ENCODE results near the gene STIP1. TPM values are rescaled to one million over a fixed set of nuclear protein-coding genes. Genes with fewer than 3 reads are reported as not detected.

STIP1 gene
- polyA plus RNA-seq, 1 experiment: 139 TPM

GRCh38 chr11:64218628-64219353 is 32.8 kb downstream of the STIP1 start:
- Histone ChIP-seq H3K27me3 (ENCODE audit: control insufficient read depth, insufficient read depth, low read length) (no peaks in the 10 kb centered on the region), H3K4me3 (ENCODE audit: low read depth, low read length) (no peak overlapping the region), H3K36me3 (ENCODE audit: control insufficient read depth, insufficient read depth, low read length) (peaks cover 11% of the 10 kb centered on the region)
- DNase-seq (ENCODE audit: low read depth): no peak
- POLR2A ChIA-PET: interaction anchor here (0.6 kb wide), 1 partner anchor 37 kb away, joined by 3 read pairs; no protein-coding TSS in a partner anchor
- TF ChIP-seq CTCF (IDR thresholded peaks at IDR 0.05; ENCODE audit: insufficient read depth, low read depth, low read length): no peak
- CTCF ChIA-PET: interaction anchor here (1.4 to 5.2 kb wide), 3 partner anchors 8 to 33 kb away, joined by 4 to 26 read pairs (median 6); partner anchors contain the start of genes FERMT3 and PLCB3

GRCh38 chr11:64219354-64219684 is 33.3 kb downstream of the STIP1 start:
- Histone ChIP-seq H3K36me3 (ENCODE audit: control insufficient read depth, insufficient read depth, low read length) (peaks cover 15% of the 10 kb centered on the region), H3K27me3 (ENCODE audit: control insufficient read depth, insufficient read depth, low read length) (no peaks in the 10 kb centered on the region), H3K4me3 (ENCODE audit: low read depth, low read length) (no peak overlapping the region)
- TF ChIP-seq CTCF (IDR thresholded peaks at IDR 0.05; ENCODE audit: insufficient read depth, low read depth, low read length): no peak
- POLR2A ChIA-PET: no interaction called here
- CTCF ChIA-PET: no interaction called here
- no peak for DNase-seq (ENCODE audit: low read depth)

- DNase-seq (ENCODE audit: low read depth): no peak
- CTCF ChIA-PET: no interaction called here
- Histone ChIP-seq H3K27me3 (ENCODE audit: control insufficient read depth, insufficient read depth, low read length) (no peaks in the 10 kb centered on the region), H3K36me3 (ENCODE audit: control insufficient read depth, insufficient read depth, low read length) (peaks cover 17% of the 10 kb centered on the region), H3K4me3 (ENCODE audit: low read depth, low read length) (no peak overlapping the region)
- POLR2A ChIA-PET: no interaction called here
- TF ChIP-seq CTCF (IDR thresholded peaks at IDR 0.05; ENCODE audit: insufficient read depth, low read depth, low read length): no peak
Observed at GRCh38 chr11:64219755-64220154, 33.8 kb downstream of the STIP1 start.

GRCh38 chr11:64220271-64220670 is 34.3 kb downstream of the STIP1 start:
- Histone ChIP-seq H3K4me3 (ENCODE audit: low read depth, low read length) (no peak overlapping the region), H3K36me3 (ENCODE audit: control insufficient read depth, insufficient read depth, low read length) (peaks cover 17% of the 10 kb centered on the region), H3K27me3 (ENCODE audit: control insufficient read depth, insufficient read depth, low read length) (no peaks in the 10 kb centered on the region)
- no peak for DNase-seq (ENCODE audit: low read depth)
- POLR2A ChIA-PET: no interaction called here
- CTCF ChIA-PET: interaction anchor here (4.8 kb wide), 1 partner anchor 14 kb away, joined by 26 read pairs; the partner anchor contains the start of gene FERMT3
- TF ChIP-seq CTCF (IDR thresholded peaks at IDR 0.05; ENCODE audit: insufficient read depth, low read depth, low read length): no peak

GRCh38 chr11:64220798-64221197 is 34.8 kb downstream of the STIP1 start:
- CTCF ChIA-PET: interaction anchor here (4.8 kb wide), 1 partner anchor 15 kb away, joined by 26 read pairs; the partner anchor contains the start of gene FERMT3
- POLR2A ChIA-PET: no interaction called here
- H3K36me3 ChIP-seq (ENCODE audit: control insufficient read depth, insufficient read depth, low read length): peaks cover 17% of the 10 kb centered on the region
- H3K27me3 ChIP-seq (ENCODE audit: control insufficient read depth, insufficient read depth, low read length): no peaks in the 10 kb centered on the region
- TF ChIP-seq CTCF (IDR thresholded peaks at IDR 0.05; ENCODE audit: insufficient read depth, low read depth, low read length): no peak
- no peak overlapping the region for H3K4me3 ChIP-seq (ENCODE audit: low read depth, low read length)
- no peak for DNase-seq (ENCODE audit: low read depth)
